DMS114 treated with DMSO at 0.1 percent for 48 hours (cell line): ENCODE measurements around the gene RPL27A.

Experiments used
- DNase-seq: peaks from one replicate; lab custom pipeline; 2025; ENCODE audit not compliant: unreplicated experiment; lab: John Stamatoyannopoulos, UW

RPL27A gene

DNA sequence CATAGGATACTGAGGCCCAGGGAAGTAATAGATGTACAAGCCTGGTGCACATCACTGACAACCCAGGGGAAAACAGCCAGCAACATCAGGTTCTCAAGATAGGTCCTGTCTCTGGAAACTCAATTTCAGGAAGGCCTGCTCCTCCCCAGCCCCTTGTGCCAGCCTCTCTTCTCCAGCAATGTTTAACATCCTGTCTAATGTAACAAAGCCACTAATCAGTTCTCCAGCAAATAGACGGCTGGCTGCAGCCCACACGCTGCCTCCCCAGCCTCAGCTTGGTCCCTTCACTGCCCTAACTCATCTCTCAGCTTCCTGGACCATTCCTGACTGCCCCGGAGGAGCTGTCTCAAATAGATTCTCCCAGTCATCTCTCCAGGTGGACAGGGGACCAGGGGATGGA, 37.8 kb downstream of the RPL27A start:
- DNase-seq, result no peak

DNA sequence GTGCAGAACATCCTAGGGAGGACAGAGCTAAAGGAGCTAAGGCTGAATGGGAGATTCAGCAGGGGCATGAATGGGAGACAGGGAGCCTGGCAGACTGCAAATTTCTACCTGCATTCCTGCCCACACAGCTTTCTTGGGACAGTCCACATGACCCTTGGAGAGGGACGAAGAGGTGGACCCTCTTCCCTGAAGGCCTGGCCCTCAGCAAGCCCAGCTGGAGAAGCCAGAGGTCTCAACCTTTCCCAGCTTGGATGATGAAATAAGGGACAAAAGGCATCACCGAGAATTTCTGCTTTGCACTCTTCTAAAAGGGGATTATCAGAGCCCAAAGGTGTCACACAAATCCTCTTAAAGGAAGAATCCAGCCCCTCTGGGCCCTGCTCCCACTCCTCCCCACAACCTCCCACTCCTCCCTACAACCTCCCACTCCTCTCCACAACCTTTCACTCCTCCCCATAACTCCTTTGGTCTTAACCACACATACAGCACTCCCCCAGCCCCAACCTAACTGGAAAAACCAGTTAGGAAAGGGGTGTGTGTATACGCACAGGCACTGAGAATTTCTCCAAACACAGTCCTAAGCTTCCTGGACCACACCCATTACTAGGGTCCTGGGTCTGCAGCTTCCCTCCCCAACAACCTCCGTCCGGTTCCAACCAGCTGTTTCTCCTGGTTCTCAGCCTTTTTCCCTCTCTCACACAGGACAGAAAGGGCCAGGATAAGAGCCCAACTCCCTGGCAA, 38.4 kb downstream of the RPL27A start:
- no peak for DNase-seq

DNA sequence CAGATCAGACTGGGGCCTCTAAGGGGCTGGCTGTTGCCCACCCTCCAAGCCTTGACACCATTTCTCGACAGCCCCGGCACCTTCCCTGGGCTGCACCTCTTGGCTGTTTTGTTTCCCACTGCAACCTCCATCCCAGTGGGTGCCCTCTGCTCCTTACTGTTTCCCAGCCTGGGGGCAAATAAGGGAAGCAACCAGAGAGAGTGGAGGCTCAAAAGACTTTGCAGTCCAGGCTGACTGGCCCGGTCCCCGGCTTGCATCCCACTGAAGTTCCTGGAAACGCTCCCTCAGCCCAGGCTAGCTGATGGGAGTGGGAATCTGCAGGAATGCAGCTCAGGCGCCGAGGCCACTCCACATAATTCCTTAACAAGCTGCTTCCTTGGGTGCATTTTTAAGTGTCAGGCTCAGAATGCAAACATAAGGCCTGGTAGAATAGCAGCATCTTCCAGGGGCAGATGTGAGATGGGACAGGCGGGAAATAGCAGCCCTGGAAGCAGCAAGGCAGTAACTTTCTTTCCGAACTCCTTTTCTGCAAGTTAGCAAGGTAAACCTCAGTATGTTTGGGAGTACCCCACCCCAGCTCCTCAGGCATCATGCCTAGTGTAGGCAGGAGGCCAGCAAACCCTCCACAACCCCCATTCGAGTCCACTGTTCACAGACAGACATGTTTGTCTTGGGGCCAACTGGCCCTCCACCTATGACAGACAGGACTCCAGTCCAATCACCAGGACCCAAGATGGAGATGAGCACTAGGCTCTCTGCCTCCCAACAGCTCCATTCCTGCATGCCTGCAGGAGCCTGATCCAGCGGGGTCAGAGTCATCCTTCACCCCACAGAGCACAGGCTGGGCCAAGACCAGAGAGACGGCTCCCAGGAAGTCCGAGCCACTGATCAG, 39.3 kb downstream of the RPL27A start:
- DNase-seq, result no peak

DNA sequence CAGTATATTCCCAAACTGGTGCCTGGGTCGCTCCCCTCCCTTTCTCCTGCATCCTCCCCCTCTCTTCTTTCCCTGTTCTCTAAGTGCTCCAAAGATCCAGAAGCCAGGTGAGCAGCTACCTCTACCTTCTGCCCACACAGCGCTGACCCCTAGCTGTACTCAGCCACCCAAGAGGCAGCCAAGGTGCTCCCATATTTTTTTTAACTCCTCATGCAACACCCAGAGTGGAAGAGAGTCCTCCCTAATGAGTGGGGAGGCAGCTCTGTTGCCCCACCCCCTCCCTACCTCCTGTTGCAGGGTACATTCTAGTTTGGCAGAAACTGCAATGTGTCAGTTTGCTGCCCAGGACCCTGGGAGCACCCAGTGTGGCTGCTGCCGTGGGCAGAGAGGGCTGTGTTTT, 40.2 kb downstream of the RPL27A start:
- DNase-seq, result no peak

DNA sequence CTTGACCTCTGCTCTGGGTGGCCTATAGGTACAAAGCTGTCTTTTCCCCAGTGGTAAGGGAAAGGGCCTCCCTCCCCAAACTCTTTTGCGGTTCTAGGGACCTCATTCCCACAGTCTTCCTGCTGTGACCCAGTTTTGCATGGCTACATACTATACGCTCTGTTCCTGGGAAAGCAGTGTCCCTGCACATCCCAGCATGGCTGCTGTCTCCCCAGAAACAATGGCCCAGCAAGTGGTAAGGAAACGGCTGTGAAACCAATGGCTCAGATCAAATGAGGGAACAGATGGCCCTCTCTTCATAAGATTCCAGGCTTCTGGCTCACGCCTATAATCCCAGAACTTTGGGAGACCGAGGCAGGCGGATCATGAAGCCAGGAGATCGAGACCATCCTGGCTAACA, 41.1 kb downstream of the RPL27A start:
- no peak for DNase-seq

DNA sequence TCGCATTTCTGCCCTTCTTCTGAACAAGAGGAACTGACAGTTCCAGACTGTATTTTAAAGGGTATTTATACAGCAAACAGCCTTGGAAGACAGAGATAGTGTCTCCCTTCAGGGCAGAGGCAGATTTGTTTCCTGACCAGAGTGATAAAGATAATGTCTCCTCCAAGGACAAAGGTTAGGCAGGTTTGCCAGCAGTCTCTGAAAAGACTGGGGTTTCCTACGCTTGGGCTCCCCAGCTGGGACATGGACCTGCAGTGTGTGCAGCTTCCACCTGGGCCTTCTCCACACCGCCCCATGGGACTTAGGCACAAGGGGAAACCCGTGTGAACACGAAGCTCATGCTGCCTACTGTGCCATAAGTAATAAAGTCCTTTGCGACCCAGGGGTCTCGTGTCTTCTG, 42.1 kb downstream of the RPL27A start:
- no peak for DNase-seq

DNA sequence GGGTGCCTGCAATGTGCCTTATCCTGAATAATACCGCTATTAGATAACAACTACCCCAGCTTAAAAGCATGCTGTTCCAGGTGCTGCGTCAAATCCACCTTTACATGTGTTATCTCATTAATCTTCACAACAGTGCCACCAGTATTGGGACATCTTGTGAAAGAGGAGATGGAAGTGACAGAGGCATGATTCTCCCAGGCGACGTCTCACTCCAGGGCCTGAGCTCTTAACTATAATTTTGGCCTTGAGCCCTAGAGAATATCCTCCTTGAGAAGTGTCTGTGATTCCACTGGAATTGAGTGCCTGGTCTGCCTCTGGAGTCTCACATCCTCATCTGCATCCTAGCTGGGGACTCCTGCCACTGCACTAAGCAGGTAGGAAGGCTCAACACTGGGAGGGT, 43.8 kb downstream of the RPL27A start:
- no peak for DNase-seq

DNA sequence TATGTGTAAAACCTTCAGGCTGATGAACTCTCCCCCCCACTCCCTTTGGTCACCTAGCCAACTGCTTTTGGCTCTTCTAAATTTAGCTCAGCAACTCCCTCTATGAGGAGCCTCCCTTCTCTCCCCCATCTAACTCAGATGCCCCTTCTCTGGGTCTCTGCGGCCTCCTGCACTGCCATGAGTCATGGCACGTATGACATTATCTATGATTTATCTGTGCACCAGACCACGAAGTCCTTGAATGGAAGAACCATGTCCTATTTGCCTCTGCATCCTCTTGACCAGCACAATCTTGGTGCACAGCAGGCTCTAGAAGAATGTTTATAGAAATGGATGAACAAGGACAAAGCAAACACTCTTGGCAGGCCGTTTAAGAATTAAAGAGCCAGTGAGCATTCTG, 46.0 kb downstream of the RPL27A start:
- DNase-seq, result no peak

DNA sequence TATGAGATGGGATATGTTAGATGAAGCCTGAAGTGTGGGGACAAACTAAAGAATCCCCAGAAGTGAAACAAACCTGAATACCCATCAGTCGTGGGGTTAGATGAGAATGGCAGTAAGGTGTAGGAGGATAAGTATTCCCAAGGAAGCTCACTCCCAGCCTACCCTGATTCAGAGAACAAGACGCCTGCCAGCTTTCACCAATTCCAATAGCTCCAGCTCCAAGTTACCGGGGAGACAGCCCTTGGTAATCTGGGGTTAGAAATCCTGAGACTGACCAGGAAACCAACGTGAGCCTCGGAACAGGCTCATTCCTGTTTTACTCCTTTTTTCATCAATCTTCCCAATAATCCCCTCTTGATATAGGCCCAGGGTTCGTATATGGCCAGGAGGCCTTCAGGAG, 46.5 kb downstream of the RPL27A start:
- DNase-seq, result no peak

DNA sequence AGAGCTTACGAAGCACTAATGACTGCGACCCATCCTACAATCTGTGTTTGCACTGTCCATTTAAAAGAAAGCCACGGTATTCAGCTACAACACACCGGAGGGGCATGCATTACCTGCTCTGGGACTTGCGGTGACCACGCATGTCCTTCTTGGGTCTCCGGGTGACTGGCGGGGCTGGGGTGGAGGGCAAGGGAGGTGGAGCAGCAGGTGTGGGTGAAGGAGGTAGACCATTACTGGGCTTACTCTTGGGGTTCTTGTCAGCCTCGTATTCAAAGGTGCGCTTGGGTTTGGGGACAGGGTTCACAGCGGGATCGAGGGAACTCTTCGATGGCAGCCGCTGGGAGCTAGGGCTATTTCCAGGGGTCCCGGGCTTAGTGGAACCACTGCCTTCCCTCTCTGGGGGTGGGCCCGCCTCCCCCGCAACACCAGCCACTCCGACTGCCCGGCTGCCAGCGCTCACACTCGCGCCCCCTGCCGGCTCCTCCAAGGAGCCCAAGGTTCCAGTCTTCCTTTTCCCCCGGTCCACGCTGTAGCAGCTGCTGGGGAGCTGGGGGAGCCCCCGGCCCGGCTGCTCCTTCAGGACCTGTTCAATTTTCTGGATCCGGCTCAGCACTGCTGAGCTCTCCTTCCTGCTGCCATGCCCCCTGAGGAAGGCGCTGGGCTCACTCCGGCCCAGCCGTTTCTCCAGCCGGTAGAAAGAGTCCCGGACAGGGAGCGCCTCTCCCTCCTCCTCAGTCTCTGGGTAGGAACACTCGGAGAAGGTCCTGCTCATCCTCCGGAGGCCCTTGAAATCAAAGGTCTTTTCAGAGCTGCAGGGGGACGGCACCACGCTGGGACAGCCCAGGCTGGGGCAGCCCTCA, 47.5 kb downstream of the RPL27A start:
- no peak for DNase-seq

DNA sequence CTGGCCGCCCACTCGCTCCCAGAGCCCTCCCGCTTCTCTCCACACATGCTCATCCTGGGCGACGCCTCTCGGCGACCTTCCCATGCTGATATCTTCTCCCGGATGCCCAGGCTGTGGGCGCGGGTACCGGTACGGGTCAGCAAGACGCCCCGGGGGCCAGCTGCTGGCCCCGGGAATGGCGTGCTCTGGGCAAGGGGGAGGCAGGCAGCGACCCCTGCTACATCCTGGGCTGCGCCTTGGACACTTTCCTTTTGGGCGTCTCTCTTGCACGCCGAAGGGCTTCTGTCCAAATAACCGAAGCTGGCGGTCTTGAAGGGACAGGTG, 48.1 kb downstream of the RPL27A start:
- no peak for DNase-seq

DNA sequence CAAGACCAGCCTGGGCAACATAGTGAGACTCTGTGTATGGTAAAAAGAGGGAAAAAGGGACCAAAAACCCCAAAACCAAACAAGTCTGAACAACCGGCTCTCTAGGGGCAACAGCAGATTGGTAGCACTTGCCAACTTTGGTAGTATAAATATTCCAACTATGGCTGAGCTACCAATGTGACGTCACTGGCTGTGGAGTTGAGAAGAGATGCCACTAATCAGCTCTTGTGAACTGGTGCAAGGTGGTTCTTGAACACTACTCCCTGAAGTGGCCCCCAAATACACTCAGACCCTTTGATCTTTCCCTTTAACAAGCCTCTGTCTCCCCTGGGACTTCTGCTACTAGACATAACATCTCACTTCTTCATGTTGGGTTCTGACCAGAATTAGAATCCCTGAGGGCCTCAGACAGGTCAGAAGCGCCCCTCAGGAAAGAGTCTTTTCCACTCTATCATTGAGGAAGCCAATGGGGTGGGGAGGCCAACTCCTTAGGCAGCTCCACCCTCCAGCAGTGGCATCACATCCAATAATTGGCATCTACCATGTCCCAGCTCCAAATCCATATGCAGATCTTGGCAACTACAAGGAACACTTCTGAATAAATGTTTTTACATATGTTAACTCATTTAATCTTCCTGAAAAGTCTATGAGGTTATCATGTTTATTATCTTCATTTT, 49.2 kb downstream of the RPL27A start:
- DNase-seq, result no peak

DNA sequence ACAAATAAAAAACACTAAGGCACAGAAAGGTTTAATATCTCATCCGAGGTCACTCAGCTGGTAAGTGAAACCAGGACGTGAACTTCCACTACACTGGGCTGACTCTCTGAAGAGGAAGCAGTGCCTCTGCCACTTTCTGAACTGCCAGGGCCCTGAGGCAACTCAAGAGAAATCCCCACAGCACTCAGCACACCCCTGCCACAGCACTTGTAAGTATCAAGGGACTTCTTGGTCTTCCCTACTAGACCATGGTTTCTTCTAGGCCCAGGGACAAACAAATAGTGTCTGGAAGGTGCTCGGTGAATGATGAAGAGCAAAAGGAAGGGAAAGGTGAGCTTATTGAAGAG, 49.7 kb downstream of the RPL27A start:
- no peak for DNase-seq

DNA sequence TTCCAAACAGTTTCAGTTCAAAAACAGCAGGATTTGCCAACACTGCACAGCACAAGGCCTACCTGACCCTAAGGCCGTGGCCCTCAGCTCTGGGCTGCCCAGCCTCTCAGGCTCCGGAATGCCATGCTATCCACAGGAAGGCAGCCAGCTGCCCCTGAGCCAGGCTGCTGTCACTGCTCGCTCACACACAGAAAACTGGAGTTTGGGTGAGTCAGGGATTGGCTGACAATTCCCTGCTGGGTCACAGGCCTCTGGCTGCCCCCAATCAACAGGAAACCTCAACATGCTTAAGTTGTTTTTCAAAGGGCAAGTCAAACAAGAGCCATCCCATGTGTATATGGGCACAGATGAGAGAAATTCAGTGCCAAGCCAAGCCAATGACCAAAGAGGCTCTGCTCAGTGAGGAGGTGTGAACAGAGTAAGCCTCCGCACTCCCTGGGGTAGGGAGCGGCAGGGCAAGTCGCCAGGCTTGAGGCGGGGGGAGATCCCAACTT, 50.2 kb downstream of the RPL27A start:
- no peak for DNase-seq

DNA sequence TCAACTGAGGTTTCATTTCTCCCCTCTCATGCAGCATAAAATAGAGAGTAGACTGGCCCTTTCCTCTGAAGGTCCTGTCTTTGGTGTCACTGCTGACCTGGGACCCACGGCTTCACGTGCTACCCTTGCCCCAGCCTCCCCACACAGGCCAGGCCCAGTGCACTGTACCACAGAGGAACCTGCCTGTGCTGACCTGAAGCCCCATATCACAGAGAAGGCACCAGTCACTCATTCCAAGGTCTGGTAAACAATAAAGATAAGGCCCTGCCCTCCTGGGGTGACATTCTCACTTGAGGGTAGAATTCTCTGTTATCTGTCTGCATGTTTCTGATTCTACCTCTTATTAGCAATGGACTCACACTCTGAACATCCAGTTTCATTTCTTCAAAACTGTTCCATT, 51.3 kb downstream of the RPL27A start:
- DNase-seq, result no peak

DNA sequence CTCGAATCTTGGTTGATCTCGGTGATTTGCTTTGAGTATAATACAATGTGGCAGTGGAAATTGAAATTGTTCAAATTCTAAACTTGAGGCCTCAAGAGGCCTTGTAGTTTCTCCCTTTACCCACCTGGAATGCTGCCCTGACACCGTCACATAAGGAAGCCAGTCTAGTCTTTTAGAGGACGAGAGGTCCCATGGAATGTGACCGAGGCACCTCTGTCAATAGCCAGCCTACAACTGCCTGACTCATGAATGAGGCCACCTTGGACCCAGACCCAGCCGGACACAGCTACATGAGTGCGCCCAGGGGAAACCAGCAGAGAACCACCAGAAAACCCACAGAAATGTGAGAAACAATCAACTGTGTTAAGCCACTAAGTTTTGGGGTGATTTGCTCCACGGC, 52.5 kb downstream of the RPL27A start:
- DNase-seq, result no peak

DNA sequence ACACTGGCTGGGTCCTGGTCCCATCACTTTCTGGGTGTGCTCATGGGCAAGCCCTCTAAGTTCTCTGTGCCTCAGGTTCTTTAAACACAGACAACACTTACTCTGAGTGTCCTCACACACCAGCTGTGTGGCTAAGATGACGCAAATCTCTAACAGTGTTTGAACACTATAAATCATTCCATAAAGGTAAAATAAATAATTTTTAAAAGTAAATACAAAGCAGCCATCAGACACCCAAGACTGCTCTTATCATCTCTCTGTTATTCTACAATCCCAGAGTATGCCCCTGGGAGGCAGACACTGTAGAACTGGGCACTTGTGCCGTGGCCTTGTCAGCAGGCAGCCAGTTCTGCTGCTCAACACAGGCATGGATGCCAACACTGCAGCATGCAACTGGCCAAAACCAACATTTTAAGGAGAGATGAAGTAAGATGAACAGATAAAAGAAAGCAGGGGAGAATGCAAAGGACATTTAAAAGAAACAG, 56.8 kb downstream of the RPL27A start:
- no peak for DNase-seq
